Brain microvascular endothelial cell (primary cell): ENCODE results near the gene DNM1.

ENCODE experiments used
- DNase-seq: peaks from one replicate; pipeline ENCODE4 v3.0.0-alpha.2; 2020
- H3K27ac ChIP-seq: fragments of 250-450 bp; sonication (Bioruptor Pico); 2 replicates; pipeline ENCODE4 v1.5.1; 2020; ENCODE audit warnings: mild to moderate bottlenecking, moderate library complexity
- H3K27me3 ChIP-seq: fragments of 250-450 bp; sonication (Bioruptor Pico); replicated peaks from 2 replicates; pipeline ENCODE4 v1.5.1; 2020; ENCODE audit warnings: mild to moderate bottlenecking
- H3K36me3 ChIP-seq: fragments of 250-450 bp; sonication (Bioruptor Pico); replicated peaks from 2 replicates; pipeline ENCODE4 v1.5.1; 2020; ENCODE audit warnings: mild to moderate bottlenecking
- H3K4me3 ChIP-seq: 2 replicates; pipeline ENCODE4 v1.5.1; 2011; ENCODE audit warnings: low read depth, mild to moderate bottlenecking, control low read depth, low read length, moderate library complexity
- in situ Hi-C: cut with HindIII; loops from 2 replicates; pipeline ENCODE4 v1.10.0; 2017; ENCODE audit warnings: low sequenced_read_pairs, low pct_ligation_motif_present
- TF ChIP-seq, protein P1 (sequence below): IDR thresholded peaks from 2 replicates; pipeline ENCODE4 v1.5.1; 2011; ENCODE audit warnings: low read depth, mild to moderate bottlenecking, moderate library complexity, low read length, control low read depth, inconsistent platforms; ENCODE audit errors: missing control alignments

Gene DNM1

GRCh38 chr9:128206484-128206883 lies 3.3 kb downstream of the DNM1 start:
- DNase-seq, result no peak
- Histone ChIP-seq H3K27ac (no peak overlapping the region), H3K36me3 (no peaks in the 10 kb centered on the region), H3K4me3 (no peak overlapping the region), H3K27me3 (no peaks in the 10 kb centered on the region)
- in situ Hi-C loops, result no loop called here
- TF ChIP-seq, protein P1, sequence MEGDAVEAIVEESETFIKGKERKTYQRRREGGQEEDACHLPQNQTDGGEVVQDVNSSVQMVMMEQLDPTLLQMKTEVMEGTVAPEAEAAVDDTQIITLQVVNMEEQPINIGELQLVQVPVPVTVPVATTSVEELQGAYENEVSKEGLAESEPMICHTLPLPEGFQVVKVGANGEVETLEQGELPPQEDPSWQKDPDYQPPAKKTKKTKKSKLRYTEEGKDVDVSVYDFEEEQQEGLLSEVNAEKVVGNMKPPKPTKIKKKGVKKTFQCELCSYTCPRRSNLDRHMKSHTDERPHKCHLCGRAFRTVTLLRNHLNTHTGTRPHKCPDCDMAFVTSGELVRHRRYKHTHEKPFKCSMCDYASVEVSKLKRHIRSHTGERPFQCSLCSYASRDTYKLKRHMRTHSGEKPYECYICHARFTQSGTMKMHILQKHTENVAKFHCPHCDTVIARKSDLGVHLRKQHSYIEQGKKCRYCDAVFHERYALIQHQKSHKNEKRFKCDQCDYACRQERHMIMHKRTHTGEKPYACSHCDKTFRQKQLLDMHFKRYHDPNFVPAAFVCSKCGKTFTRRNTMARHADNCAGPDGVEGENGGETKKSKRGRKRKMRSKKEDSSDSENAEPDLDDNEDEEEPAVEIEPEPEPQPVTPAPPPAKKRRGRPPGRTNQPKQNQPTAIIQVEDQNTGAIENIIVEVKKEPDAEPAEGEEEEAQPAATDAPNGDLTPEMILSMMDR, result no peak

DNA sequence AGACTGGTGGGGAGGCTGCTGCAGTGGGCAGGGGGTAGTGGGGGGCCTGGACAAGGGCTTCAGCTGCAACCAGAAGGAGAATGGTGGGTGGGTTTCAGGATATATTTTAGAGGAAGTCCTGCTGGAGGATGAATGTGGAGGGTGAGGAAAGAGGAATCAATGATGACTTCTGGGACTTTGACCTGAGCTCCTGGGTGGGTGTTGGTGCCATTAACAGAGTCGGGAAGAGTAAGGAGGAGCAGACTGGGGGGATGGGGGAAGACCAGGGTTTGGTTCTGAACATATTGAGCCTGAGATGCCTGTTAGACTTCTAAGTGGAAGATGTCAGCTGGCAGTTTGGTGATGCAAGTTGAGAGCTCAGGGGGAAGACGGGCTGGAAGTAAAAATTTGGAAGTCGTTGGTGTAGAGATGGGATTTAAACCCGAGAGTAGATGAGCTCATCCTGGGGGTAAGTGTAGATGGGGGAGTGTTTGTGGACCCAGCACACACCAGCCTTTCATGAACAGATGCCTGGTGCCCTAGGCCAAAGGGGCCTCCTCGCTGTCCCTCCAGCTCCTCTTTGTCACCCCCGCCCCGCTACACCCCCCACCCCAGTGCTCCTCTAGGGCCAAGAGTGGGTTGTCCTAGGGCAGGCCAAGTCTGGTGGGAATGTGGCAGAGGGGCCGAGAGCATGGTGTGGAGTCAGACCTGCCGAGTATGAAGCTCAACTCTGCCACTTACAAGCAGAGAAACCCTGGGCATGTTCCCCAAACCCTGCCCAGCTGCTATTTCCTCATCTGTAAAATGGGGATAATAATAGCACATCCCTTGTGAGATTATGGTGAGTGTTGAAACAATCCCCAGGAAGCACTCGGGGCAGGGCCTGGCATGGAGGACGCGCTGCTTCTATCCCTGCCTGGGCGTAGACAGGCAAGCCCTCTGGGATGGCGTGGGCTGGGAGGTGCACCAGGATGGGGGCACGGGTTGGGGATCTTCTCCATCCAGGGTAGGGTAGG lies 4.0 kb downstream of the DNM1 start:
- TF ChIP-seq, protein P1, result no peak
- in situ Hi-C loops, result no loop called here

DNA sequence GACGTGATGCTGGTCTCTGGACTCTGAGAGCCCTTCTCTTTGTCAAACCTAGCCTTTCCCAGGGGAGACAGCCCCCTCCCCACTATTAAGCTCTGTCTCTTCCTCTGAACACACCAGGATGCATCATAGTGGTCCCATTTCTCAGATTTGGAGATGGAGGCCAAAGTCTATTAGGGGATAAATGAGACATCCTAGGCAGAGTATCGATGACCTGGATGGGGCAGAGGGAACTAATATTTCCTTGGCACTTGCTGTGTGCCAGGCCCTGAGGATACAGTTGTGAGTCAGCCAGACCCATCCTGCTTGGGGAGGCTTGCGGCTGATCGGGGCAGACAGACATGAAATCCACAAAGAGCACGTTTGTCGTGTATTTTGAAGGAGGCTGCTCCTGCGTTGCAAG lies 5.2 kb downstream of the DNM1 start:
- TF ChIP-seq, protein P1, result no peak
- H3K27ac ChIP-seq, result no peak overlapping the region
- in situ Hi-C loops, result no loop called here
- H3K36me3 ChIP-seq, result no peaks in the 10 kb centered on the region
- H3K4me3 ChIP-seq, result no peak overlapping the region
- no peak for DNase-seq
- no peaks in the 10 kb centered on the region for H3K27me3 ChIP-seq

More for the DNA sequence above, 4.0 kb downstream of the DNM1 start:
- Histone ChIP-seq H3K4me3 (no peak overlapping the region), H3K27ac (no peak overlapping the region), H3K27me3 (no peaks in the 10 kb centered on the region), H3K36me3 (no peaks in the 10 kb centered on the region)
- no peak for DNase-seq

DNA sequence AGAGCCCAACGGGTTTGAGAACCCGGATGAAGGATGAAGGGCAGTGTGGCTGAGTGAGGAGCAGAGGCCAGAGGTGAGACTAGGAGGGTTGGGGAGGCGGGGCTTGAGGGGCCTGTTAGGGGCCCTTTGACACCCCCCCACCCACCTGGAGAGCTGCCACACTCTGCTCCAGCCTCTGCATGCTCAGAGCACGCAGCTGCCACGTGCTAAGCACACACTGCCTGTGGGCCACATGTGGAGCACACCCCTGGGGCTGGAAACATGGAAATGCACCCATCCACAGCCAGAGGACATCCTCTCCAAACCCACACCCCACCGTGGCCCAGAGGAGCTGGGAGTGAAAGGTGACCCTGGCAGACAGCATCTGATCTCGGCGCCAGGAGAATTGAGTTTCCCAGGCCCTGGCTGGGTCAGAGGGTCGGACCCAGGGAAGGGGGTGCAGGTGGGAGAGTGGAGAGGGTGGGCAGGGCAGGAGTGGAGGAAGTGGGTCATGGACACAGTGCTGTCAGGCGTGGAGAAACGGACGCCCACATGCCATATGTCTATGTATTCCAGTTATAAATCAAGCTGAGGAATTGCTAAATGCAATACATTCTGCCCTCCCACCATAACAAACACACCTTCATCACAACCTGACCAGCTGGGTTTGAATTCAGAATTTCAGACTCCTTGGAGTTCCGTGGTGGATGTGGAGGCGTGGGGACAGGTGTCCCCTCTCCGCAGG lies 5.9 kb downstream of the DNM1 start:
- H3K4me3 ChIP-seq, result no peak overlapping the region

GRCh38 chr9:128211186-128211980 lies 8.2 kb downstream of the DNM1 start:
- TF ChIP-seq, protein P1, result no peak

More for the DNA sequence above, 5.9 kb downstream of the DNM1 start:
- TF ChIP-seq, protein P1, result no peak
- no peaks in the 10 kb centered on the region for H3K27me3 ChIP-seq
- no peaks in the 10 kb centered on the region for H3K36me3 ChIP-seq
- DNase-seq, result no peak
- in situ Hi-C loops, result no loop called here
- no peak overlapping the region for H3K27ac ChIP-seq

More at GRCh38 chr9:128211186-128211980, 8.2 kb downstream of the DNM1 start:
- Histone ChIP-seq H3K27me3 (no peaks in the 10 kb centered on the region), H3K36me3 (no peaks in the 10 kb centered on the region), H3K27ac (no peak overlapping the region), H3K4me3 (no peak overlapping the region)
- in situ Hi-C loops, result no loop called here
- no peak for DNase-seq
